HCT116 (cell line): ENCODE data around the gene FAM221B. TPM values are rescaled to one million over a fixed set of nuclear protein-coding genes. Genes with fewer than 3 reads are reported as not detected.

Experiments
- ATAC-seq: fragments of 200-7000 bp; cut with Tn5 transposase; 2 replicates; pipeline ENCODE4 v1.9.1; 2020; ENCODE audit warnings: mild to moderate bottlenecking, moderate library complexity
- BruUV-seq: library from RNA; stranded (reverse); fragments of 400-500 nt; replicated peaks from 2 replicates; lab custom pipeline; 2021; lab: Mats Ljungman, UMichigan
- CTCF ChIA-PET: fragments of 300-600 bp; sonication (Branson Sonifier 250); formaldehyde crosslinking; loops from one replicate; lab custom pipeline; 2021; ENCODE audit warnings: antibody characterized with exemption; lab: Charles Lee
- POLR2A ChIA-PET: fragments of 300-600, 350-600 bp; sonication (Branson Sonifier 250); formaldehyde crosslinking; loops from one replicate; lab custom pipeline; 2021; ENCODE audit warnings: antibody characterized with exemption; lab: Charles Lee
- RAD21 ChIA-PET, 2 experiments: fragments of 300-600 bp; sonication (Branson Sonifier 250); formaldehyde crosslinking; loops; one replicate each; lab custom pipeline; 2023; ENCODE audit warnings: low total read pairs in 2 of 2; ENCODE audit not compliant: uncharacterized antibody in 2 of 2, unreplicated experiment in 2 of 2, low non-redundant PET in 1 of 2; lab: Charles Lee
- DNase-seq: peaks from one replicate; pipeline ENCODE4 v3.0.0-alpha.2; 2010; ENCODE audit warnings: low read depth, low spot score
- H2AFZ ChIP-seq: fragments of 200-600 bp; shearing (Covaris generic), sonication (generic); 2 replicates; pipeline ENCODE4 v1.6.1; 2017; ENCODE audit warnings: low read depth, mixed run types, mixed read lengths, antibody characterized with exemption, low read length; ENCODE audit not compliant: poor library complexity, severe bottlenecking
- H3K27ac ChIP-seq: 2 replicates; pipeline ENCODE4 v1.5.1; 2012; ENCODE audit warnings: low read depth, low read length
- H3K27me3 ChIP-seq: fragments of 200-600 bp; sonication (generic); 2 replicates; pipeline ENCODE4 v1.6.1; 2016; ENCODE audit warnings: mixed run types, low read length, mixed read lengths; ENCODE audit not compliant: insufficient read depth
- H3K36me3 ChIP-seq, 2 experiments: fragments of 200-500 bp in 1 of 2; fragments of 200-600 bp in 1 of 2; sonication (Bioruptor generic) in 1 of 2; sonication (generic) in 1 of 2; 2 replicates each; pipeline versions ENCODE4 v1.5.1 to v1.6.1; 2014 to 2016; ENCODE audit warnings: low read length in 2 of 2, inconsistent platforms in 1 of 2, mixed read lengths in 1 of 2, mixed run types in 1 of 2; ENCODE audit not compliant: insufficient read depth in 2 of 2, control insufficient read depth in 1 of 2
- H3K4me1 ChIP-seq, 2 experiments: fragments of 200-600 bp in 1 of 2; sonication (generic) in 1 of 2; 2 replicates each; pipeline versions ENCODE4 v1.5.1 to v1.6.1; 2012 to 2017; ENCODE audit warnings: low read length in 2 of 2, inconsistent platforms in 1 of 2, mild to moderate bottlenecking in 1 of 2, mixed read lengths in 1 of 2, mixed run types in 1 of 2, moderate library complexity in 1 of 2; ENCODE audit not compliant: insufficient read depth in 2 of 2, control insufficient read depth in 1 of 2
- H3K4me2 ChIP-seq: fragments of 200-600 bp; sonication (generic); 2 replicates; pipeline ENCODE4 v1.6.1; 2017; ENCODE audit warnings: mixed run types, low read length, mixed read lengths
- H3K4me3 ChIP-seq, 2 experiments: fragments of 200-600 bp in 1 of 2; sonication (generic) in 1 of 2; replicated peaks in 1 of 2; 2 replicates each; pipeline ENCODE4 v1.5.1; 2011 to 2016; ENCODE audit warnings: low read length in 2 of 2, control low read depth in 1 of 2, low read depth in 1 of 2, mild to moderate bottlenecking in 1 of 2, mixed read lengths in 1 of 2, mixed run types in 1 of 2
- H3K79me2 ChIP-seq: fragments of 200-600 bp; sonication (generic); 2 replicates; pipeline ENCODE4 v1.6.1; 2017; ENCODE audit warnings: mild to moderate bottlenecking, mixed run types, low read length, moderate library complexity, mixed read lengths; ENCODE audit not compliant: insufficient read depth
- H3K9ac ChIP-seq: fragments of 200-600 bp; sonication (generic); 2 replicates; pipeline ENCODE4 v1.6.1; 2016; ENCODE audit warnings: low read length, mixed read lengths
- H3K9me2 ChIP-seq: fragments of 200-600 bp; sonication (generic), shearing (Covaris generic); 2 replicates; pipeline ENCODE4 v1.6.1; 2017; ENCODE audit warnings: mixed run types, mild to moderate bottlenecking, moderate library complexity; ENCODE audit not compliant: insufficient read depth
- H3K9me3 ChIP-seq, 2 experiments: fragments of 200-500 bp in 1 of 2; fragments of 200-600 bp in 1 of 2; sonication (Bioruptor generic) in 1 of 2; sonication (generic) in 1 of 2; 2 replicates each; pipeline ENCODE4 v1.6.1; 2014 to 2017; ENCODE audit warnings: low read length in 2 of 2, mixed read lengths in 2 of 2, inconsistent platforms in 1 of 2, low read depth in 1 of 2, mild to moderate bottlenecking in 1 of 2, mixed run types in 1 of 2, moderate library complexity in 1 of 2; ENCODE audit not compliant: control insufficient read depth in 1 of 2, insufficient read depth in 1 of 2
- H4K20me1 ChIP-seq: fragments of 200-600 bp; sonication (generic), shearing (Covaris generic); 2 replicates; pipeline ENCODE4 v1.6.1; 2017; ENCODE audit warnings: mixed run types, mild to moderate bottlenecking, moderate library complexity; ENCODE audit not compliant: insufficient read depth
- ATF3 ChIP-seq: IDR thresholded peaks from 2 replicates; pipeline ENCODE4 v1.6.1; 2012
- CEBPB ChIP-seq: IDR thresholded peaks from 2 replicates; pipeline ENCODE4 v1.6.1; 2012; ENCODE audit warnings: low read depth
- EZH2phosphoT487 ChIP-seq: fragments of 200-600 bp; IDR thresholded peaks from 2 replicates; pipeline ENCODE4 v1.6.1; 2018; ENCODE audit warnings: antibody characterized with exemption, borderline replicate concordance
- POLR2AphosphoS5 ChIP-seq: IDR thresholded peaks from 2 replicates; pipeline ENCODE4 v1.6.1; 2011; ENCODE audit warnings: mild to moderate bottlenecking, low read depth, low read length, moderate library complexity
- TCF7L2 ChIP-seq: IDR thresholded peaks from 2 replicates; pipeline ENCODE4 v1.7.0; 2011; ENCODE audit warnings: borderline replicate concordance, inconsistent platforms; ENCODE audit not compliant: insufficient read depth, insufficient read length; ENCODE audit errors: extremely low read depth
- ZFX ChIP-seq: fragments of 450-650 bp; IDR thresholded peaks from 2 replicates; pipeline ENCODE4 v1.6.1; 2017
- intact Hi-C: fragments of 100-400 bp; cut with micrococcal nuclease; formaldehyde crosslinking; loops from 2 replicates; pipeline ENCODE4 v1.10.0; 2022
- total RNA-seq: library from RNA; stranded (reverse); gene quantifications from one replicate; pipeline ENCODE4 v1.2.1, GENCODE V29; 2021; ENCODE audit not compliant: unreplicated experiment
- TF ChIP-seq, protein P1 (sequence below), 3 experiments: fragments of 200-600 bp in 1 of 3; sonication (generic) in 1 of 3; IDR thresholded peaks in 2 of 3; conservative IDR thresholded peaks in 1 of 3; 2 replicates each; pipeline ENCODE4 v1.5.1; 2012 to 2017; ENCODE audit warnings: low read depth in 2 of 3, low read length in 2 of 3, antibody characterized with exemption in 1 of 3, borderline replicate concordance in 1 of 3, control low read depth in 1 of 3, mild to moderate bottlenecking in 1 of 3, mixed read lengths in 1 of 3, mixed run types in 1 of 3, moderate library complexity in 1 of 3; ENCODE audit not compliant: insufficient read depth in 1 of 3

The FAM221B gene
- total RNA-seq, 1 experiment from 2014 or later, result not detected

DNA sequence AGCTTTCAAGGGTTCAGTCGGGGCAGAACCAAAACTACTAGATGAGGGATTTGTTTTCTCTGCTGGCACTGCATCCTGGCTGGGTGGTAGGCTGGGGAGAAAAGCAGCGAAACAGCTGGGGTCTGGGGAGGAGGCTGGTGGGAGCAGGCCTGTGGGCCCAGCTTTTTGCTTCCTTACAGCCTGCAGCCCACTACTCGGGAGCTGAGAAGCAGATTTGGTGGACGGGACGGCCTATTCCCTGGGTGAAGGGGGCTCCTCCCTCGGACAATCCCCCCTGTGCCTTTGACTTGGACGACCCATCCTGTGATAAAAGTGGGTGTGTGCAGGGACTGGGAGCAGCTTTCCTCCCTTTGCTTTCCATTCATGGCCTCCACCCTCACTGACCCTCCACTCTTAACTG lies 28.0 kb downstream of the FAM221B start:
- H3K27me3 ChIP-seq, result no peaks in the 10 kb centered on the region
- BruUV-seq, result no TSS peak
- no peak overlapping the region for H3K27ac ChIP-seq
- no peak overlapping the region for H3K4me3 ChIP-seq
- TF ChIP-seq TCF7L2 (no peak), ZFX (no peak), CEBPB (no peak), POLR2AphosphoS5 (no peak), ATF3 (no peak), EZH2phosphoT487 (no peak)
- TF ChIP-seq, protein P1, sequence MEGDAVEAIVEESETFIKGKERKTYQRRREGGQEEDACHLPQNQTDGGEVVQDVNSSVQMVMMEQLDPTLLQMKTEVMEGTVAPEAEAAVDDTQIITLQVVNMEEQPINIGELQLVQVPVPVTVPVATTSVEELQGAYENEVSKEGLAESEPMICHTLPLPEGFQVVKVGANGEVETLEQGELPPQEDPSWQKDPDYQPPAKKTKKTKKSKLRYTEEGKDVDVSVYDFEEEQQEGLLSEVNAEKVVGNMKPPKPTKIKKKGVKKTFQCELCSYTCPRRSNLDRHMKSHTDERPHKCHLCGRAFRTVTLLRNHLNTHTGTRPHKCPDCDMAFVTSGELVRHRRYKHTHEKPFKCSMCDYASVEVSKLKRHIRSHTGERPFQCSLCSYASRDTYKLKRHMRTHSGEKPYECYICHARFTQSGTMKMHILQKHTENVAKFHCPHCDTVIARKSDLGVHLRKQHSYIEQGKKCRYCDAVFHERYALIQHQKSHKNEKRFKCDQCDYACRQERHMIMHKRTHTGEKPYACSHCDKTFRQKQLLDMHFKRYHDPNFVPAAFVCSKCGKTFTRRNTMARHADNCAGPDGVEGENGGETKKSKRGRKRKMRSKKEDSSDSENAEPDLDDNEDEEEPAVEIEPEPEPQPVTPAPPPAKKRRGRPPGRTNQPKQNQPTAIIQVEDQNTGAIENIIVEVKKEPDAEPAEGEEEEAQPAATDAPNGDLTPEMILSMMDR (IDR thresholded peaks at IDR 0.05 in 2 of 3, conservative IDR thresholded peaks at IDR 0.05 in 1 of 3; ENCODE audit: borderline replicate concordance in 1 of 3, insufficient read depth in 1 of 3, low read depth in 2 of 3, low read length in 2 of 3), result no peak
- TF ChIP-seq, all 23 proteins: peak for 0
- no peak overlapping the region for H3K4me2 ChIP-seq
- no peaks in the 10 kb centered on the region for H3K9me2 ChIP-seq
- CTCF ChIA-PET, result interaction anchor here (1.0 kb wide), 1 partner anchor 10 kb away, joined by 4 read pairs; no protein-coding TSS in a partner anchor
- 0 out of 4 replicates have a peak, but pooled peaks cover 0 to 7% of the 10 kb centered on the region in 2 experiments for H3K36me3 ChIP-seq
- intact Hi-C loops, result no loop called here
- peaks cover 0 to 21% of the 10 kb centered on the region in 2 experiments; a peak in 2 of 4 replicates for H3K4me1 ChIP-seq
- H3K79me2 ChIP-seq, result no peaks in the 10 kb centered on the region
- H4K20me1 ChIP-seq, result no peaks in the 10 kb centered on the region
- RAD21 ChIA-PET, result no interaction called here
- POLR2A ChIA-PET, result interaction anchor here (1.4 kb wide), 1 partner anchor 13 kb away, joined by 3 read pairs; no protein-coding TSS in a partner anchor
- ATAC-seq (no peak), DNase-seq (no peak)
- no peaks in the 10 kb centered on the region for H3K9me3 ChIP-seq
- H2AFZ ChIP-seq, result no peak overlapping the region
- no peak overlapping the region for H3K9ac ChIP-seq
